Measurements from ENCODE around the gene NOS1AP. TPM values are rescaled to one million over a fixed set of nuclear protein-coding genes. Genes with fewer than 3 reads are reported as not detected.

The NOS1AP gene
- total RNA-seq, 1 donor from 2014 or later = 1.3 TPM

DNA sequence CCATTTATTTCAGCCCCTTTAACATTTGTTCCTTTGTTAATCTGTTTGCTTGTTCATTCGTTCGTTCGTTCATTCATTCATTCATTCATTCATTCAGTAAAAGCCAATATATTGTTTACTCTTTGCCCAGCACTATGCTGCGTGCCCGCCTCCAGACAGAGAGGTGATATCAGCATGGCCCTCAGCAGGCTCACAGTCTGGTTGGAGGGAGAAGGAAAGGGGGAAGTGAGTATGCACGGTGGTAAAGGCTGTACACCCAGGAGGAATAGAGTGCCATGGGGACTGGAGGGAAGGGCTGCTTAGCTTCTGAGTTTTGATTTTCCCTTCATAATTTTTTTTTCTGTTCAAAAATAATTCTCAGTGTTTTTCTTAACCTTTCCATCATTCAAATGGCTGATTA, 144.7 kb downstream of the NOS1AP start:
- DNase-seq (ENCODE audit: low spot score) = no peak

DNA sequence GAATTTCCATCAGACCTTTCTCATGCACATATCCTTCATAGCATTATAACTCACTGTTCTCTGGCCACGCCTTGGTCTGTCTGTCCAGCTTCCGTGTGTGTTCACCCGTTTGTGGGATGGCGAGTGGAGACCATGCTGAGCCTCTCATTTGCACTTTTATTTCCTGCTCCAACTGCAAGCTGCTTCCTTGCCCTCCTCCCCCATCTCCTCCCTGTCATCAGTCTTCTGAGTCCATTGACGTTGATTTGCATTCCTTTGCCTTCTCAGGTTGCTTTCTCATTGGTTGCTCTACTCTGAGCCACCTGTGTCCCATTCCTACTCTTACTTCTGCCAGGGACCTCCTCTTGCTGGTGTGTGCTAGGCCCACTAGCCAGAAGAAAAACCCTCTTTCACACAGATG, 146.4 kb downstream of the NOS1AP start:
- DNase-seq (ENCODE audit: low spot score) = no peak

DNA sequence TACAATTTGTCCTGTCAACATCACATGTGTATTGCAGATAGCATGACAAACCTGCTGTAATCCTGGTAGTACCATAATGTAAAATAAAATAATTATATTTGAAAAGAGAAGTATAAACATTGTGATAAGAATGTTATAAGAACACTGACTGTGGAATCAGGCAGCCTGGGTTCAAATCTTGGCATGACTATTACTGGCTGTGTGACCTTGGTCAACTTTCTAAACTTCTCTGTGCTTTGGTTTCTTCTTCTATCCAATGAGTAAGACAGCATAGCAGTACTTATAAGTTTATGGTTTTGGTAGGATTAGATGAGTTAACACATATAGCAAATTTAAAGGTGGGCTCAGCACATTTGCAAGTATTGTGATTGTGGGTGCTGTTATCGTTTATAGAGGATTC, 147.1 kb downstream of the NOS1AP start:
- no peak for DNase-seq (ENCODE audit: low spot score)

DNA sequence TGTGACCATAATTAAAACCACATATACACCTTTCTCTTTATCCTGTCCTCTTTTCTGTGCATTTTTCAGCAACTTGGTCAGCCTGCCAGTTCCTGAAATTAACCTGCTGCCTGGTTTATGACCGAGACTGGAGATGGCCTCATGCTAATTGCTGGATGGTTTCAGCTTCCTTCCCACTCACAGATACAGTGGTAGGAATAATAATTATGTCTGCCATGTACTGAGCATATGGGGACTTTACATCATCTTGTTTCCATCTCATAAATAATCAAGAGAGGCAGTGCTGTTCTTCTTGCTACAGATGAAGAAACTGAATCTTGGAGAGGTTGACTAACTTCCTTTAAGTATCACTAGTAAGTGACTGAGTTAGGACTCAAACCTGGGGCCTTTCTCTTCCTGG, 148.2 kb downstream of the NOS1AP start:
- no peak for DNase-seq (ENCODE audit: low spot score)

DNA sequence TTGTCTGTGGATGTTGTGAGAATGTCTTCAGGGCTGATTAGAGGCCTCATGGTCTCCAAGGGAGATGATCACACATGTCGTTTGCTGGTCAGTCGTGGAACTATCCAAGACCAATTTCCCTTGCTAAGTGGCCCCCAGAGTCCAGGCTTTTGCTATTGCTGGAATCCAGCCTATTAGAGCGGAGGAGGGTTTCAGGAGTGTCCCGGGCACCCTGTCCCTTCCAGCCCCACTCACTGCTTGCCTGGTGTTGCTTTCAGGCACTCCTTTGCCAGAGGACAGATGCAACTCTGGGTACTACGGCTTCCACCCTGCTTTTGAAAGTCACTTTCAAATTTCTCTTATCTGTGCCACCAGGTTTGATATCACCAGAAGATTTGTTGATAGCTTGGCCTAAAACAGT, 149.1 kb downstream of the NOS1AP start:
- DNase-seq (ENCODE audit: low spot score) = no peak

DNA sequence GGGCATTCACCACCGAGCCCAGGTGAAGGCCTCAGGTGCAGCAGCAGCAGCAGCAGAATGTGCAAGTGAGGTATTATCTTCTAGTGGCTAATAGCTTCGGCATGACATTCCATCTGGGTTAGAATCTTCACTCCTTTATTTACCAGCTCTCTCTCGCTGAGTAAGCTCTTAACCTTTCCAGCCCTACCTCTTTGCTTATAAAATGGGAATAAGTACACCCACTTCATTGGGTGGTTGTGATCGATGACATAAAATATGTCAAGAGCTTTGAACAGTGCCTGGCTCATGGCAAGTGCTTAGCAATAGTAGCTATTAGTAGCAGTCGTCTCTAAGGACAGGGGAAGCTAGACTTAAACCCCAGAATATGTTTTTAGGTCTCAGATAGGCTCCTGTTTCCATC, 149.5 kb downstream of the NOS1AP start:
- no peak for DNase-seq (ENCODE audit: low spot score)

DNA sequence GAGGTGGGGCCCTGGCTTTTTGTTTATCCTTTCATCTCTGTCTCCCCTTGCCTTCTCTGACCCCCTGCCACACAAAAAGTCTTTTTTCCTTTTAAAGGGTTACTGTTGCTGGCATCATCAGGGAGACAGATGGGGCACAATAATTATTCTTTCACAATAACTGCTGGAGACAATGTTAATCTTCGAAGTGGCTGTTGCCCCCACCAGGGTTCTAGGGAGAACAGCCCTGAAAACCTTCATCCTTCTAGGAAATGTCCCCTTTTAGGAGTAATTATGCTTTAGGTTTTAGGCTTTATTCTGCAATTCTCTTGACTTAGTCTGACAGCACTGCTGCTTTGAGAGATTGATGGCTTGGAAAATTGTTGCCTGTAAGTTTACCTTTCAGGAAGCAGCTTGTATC, 150.0 kb downstream of the NOS1AP start:
- DNase-seq (ENCODE audit: low spot score) = no peak

DNA sequence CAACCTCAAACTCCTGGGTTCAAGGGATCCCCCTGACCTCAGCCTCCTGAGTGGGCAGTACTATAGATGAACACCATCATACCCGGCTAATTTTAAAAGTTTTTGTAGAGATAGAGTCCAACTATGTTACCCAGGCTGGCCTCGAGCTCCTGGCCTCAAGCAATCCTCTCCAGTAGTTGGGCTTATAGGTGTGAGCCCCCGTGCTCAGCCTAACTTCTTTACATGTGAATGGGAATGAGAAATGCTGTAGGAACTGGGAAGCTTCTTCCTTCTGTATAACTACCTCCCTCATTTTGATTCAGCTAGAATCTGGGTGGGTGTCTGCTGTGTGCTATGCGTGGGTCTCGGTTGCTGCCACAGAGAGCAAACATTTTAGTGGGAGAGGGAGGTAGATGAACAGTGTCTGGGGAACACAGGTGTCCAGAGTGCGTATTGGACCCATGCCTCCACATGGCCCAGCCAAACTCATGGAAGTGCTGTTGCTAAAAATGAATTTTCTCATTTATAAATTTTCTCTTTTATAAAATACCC, 150.6 kb downstream of the NOS1AP start:
- no peak for DNase-seq (ENCODE audit: low spot score)

DNA sequence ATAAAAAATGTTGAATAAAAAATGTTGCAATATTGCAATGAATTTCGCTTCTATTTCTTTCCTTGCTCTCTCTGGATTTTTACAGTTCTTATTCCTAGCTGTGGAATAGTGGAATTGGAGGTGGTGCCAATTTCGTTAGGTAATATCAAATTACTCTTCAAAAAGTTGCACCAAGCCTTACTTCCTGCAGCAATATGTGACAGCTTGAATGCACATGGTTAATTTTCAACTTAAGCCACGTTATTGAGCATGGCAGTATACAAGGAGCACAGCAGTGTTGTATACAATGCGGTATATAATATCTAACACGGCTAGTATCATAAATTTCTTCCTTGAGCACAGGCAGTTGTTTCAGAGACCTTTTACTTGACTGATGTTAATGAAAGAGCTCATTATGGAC, 152.5 kb downstream of the NOS1AP start:
- no peak for DNase-seq (ENCODE audit: low spot score)

DNA sequence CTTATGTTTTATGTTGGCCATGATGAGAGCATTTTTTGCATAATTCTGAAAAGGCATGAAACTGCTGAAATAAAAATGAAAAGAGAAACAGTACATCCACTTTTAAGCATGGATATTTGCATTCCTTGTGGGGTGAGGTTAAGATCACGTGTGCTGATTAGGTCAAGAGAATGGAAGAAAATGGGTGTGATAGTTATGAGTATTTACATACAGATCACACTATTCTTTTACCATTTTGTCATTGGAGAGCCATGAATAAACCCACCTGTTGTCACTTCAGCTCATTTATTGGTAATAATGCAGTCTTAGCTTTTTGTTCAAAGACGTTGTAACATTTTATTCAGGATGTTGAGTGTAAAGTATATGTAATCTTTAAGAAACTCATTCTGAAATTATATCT, 153.2 kb downstream of the NOS1AP start:
- DNase-seq (ENCODE audit: low spot score) = no peak

DNA sequence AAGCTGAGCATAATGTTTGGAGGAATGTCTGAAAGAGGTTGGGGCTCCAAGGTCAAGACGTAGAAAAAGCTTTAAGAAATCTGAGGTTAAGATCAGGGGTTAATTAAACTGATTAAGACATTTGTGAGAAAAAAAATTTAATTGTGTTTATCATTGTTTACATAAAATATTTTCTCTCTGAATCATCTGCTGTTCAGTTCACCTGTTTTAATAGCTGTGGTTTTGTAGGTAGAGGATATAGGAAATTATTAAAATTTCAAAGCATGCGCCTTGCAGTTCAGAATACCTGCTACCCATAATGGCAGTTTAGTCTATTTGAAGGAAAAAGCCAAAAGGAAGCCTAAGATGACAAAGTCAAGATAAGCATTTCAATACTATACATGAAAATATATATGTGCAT, 154.0 kb downstream of the NOS1AP start:
- DNase-seq (ENCODE audit: low spot score) = no peak

DNA sequence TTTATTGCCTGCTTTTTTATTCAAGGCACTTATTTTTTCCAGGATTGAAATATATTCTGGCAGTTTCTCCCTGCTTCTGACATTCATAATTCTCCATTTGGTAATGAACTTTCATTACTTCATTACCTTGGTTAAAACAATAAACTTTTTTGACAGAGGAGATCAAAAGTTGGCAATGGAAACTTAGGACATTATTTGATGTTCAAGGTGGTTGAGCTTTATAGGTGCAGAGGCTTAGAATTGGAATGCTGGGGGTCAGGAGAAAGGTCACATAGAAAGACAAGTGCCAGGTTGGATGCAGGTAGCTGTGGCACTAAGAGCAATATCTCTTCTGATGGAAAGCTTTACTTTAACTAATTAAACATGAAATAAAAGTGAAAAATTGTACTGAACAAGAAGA, 154.8 kb downstream of the NOS1AP start:
- DNase-seq (ENCODE audit: low spot score) = no peak

DNA sequence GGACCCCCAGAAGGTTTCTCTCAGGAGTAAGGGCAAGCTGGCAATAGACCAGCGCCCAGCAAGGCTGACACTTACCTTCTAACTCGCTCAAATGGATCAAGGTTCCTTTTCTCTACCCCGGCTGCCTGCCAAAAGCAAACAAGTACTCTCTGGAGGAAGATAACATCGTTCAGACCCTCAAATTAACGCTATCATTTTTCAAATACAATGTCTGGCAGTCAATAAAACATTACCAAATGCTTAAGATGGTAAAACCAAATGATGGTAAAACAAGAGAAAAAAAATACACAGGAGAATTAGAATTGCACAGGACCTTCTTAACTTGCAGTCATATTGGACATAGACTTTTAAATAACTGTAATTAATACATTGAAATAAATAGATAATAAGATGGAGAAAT, 159.1 kb downstream of the NOS1AP start:
- no peak for DNase-seq (ENCODE audit: low spot score)

DNA sequence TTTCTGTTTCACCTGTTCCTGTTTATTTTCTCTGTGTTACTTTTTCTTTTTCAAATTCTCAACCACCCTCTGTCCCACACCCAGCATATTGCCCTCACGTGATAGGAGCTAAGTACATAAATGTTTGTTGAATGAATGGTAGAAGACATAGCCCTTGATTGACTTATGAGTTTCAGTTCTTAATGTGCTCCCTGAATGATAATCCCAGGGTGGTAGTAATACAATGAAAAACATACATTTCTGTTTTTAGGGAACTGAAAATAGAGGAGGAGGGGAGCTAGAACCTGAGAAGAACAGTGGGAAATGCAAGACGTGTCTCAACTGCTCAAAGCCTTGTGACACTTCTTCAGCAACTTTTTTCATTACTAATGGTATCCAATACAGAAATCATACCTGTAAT, 160.1 kb downstream of the NOS1AP start:
- DNase-seq (ENCODE audit: low spot score) = no peak

DNA sequence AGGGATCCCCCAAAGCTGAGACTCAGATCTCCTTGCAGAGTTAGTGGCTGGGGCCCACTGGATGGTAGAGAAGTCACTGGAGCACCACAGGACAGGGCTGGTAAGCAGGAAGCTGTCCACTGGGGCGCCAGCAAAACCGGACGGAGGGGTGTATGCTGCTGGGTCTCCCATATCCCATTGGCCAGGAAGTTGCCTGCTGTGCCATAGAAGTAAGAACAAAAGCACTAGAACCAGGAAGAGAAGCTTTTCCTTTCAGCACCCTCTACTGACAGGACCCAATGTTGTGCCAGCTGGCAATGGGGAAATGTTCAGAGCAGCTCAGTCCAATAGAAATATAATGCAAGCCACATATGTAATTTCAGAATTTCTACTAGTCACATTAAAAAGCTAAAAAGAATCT, 160.6 kb downstream of the NOS1AP start:
- DNase-seq (ENCODE audit: low spot score) = no peak

DNA sequence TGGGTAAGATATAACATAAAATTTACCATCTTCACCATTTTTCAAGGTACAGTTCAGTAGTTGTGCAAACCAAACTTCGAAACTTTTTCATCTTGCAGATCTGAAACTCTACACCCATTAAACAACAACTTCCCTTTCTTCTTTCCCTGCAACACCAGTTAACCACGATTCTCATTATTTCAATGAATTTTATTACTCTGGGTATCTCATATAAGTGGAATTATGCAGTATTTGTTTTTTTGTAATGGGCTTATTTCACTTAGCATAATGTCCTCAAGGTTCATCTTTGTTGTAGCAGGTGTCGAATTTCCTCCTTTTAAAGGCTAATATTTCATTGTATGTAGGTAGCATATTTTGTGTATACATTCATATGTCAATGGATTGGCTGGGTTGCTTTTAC, 161.0 kb downstream of the NOS1AP start:
- no peak for DNase-seq (ENCODE audit: low spot score)

DNA sequence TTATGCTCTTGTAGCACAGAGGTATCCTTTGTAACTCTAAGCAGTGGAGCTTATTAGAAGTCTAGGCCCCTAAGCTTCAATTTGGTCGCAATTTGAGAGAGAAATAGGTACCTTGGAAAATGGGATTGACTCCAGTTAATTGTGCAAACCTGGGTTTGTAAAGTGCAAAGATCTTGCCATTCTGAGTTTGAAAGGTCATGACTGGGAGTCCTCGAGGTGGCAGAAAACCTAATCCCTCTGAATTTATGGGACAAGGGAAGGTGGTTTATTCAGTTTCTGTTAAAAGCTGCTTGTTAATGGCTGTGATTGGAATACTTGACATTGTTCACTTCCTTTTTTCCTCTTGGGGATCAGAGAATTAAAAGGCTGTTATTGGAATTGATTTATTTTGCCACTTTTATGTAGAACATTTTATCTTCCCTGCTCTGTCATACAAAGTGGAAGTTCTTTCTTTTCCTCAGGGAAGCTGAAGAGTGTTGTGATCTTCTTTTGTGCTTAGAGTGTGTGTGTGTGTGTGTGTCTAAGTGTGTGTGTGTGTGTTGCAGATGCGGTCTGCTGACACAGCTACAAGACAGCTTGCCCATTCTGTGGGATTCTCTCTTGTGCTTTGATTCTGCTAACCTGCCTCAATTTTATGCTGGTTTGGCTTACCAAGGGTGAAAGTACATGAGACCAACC, 162.7 kb downstream of the NOS1AP start:
- DNase-seq (ENCODE audit: low spot score) = no peak

DNA sequence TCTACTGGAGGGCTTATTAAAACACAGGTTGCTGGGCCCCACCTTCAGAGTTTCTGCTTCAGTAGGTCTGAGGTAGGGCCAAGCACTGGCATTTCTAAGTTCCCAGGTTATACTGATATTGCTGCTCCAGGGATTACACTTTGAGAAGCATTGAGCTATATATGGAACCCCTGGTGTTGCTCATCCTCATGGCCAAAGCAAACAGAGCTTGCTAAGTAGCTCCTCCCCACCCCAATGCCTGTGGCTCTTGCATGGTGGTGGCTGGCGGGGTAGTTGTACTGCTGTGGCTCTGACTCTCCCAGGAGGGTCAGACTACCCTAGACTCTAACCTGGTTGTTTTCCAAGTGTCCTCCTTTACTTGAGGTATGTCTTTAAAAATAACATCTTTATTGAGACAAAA, 163.6 kb downstream of the NOS1AP start:
- no peak for DNase-seq (ENCODE audit: low spot score)

DNA sequence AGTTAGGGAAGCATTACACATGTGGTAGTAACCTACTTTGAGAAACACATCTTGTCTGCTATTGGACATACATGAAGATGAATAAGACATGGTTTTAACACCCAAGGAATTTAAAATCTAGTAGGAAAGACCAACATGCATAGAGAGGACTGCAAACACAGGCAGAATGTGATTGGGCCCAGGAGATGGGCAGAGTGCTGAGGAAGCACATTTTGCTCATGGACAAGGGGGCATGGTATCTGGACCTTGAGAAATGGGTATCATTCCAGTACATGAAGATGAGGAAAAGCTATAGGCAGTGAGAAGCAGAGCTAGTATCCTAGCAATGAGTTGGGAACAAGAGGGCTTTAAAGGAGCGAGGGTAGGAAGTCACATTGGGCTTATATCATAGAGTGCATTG, 164.4 kb downstream of the NOS1AP start:
- DNase-seq (ENCODE audit: low spot score) = no peak

DNA sequence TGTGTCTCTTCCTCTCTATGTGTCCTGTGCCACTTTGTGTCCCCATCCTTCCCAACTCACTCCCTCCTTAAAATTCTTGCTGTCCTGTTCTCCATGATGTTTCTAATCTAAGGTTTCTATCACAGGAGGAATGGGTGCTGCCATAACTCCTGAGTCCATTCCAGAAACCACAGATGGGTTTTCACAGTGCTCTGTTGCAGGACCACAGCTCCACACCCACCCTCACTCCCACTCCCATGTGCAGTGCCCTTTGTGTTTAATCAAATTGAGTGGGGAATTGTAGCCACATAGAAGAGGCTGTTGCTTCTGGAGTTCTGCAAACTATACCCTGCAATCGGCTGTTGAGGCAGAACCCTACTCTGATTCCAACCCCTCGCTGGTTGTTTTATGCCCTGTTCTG, 165.1 kb downstream of the NOS1AP start:
- no peak for DNase-seq (ENCODE audit: low spot score)

DNA sequence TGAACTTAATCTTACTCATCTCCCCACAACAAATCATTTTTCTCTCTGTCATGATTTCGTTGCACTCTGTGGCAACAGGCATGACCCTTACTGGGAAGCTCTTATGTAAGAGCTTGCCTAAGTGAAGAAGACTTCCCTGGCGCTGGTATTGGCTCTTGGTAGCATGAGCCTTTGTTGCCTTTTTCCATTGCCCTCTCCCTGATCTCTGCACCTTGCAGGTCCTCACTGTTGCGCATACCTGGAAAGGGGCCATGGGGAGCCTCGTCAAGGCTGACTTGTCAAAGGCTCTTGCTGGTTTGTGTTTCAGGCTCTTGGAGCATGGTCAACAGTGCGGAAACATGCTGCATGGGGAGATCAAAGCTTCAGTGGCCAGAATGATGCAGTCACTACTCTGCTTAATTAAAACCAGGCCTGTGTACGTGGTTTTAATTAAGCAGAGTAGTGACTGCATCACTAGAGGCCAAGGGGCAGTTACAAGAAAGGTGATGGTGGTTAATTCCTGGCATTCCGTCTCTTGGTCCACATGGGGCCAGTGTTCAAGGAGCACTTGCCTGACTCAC, 165.8 kb downstream of the NOS1AP start:
- no peak for DNase-seq (ENCODE audit: low spot score)

DNA sequence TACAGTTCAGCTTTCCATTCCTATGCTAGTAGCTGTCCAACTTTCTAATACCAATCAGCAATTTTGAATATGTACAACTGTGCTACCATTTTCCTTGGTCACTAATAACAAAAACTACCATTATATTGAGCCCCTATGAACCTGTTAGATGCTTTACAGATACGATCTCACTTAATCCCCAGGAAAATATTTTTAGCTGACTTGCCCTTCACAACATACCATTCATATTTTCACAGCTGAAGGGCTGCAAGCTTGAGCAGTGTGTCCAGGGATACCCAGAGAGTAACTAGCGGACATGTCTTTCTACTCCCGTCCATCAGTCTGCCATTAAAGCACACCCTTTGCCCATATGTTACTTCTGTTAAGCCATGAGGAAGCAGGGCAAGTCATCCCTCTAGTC, 166.7 kb downstream of the NOS1AP start:
- no peak for DNase-seq (ENCODE audit: low spot score)

DNA sequence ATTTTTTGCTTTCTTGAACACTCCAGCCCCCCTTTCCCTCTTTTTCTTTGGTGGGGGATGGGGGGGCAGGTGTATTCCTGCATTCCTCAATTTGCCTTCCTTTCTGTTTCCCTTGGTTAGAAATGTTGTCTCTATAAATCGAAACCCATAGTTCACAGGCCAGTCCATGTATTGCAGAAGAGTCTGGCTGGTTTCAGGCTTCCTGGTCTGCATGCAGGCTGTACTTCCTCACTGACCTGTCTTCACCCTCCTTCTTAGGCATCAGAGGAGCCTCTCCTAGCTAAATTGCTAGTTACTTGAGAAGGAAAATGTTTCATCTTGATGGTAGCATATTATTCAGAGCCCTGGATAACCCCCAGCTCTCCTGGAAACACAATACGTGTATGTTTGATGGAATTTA, 167.1 kb downstream of the NOS1AP start:
- DNase-seq (ENCODE audit: low spot score) = no peak
